ENCODE results near the gene VIPAS39.

Gene VIPAS39

DNA sequence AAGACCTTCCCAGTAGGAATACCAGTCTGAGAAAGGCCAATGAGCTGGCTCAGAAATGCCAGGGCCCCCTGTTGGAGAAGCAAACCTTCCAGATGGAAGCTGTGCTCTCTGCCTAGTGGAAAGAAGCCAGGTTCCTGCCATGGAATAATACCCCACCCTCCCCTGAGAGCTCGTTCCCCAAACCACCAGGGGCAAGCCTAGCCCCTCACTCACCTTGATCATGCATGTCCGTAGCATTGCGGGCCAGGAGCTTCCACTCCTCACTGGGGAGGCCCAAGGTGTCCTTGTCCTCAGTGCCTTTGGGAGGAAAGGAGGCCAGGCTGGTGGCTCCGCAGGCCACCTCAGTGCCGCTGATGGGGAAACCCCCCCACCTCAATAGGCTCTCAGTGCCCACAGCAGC is 20.6 kb upstream of the VIPAS39 start:
- no peak overlapping the region for H3K27ac ChIP-seq
- H3K4me1 ChIP-seq = no peaks in the 10 kb centered on the region
- no peaks in the 10 kb centered on the region for H3K27me3 ChIP-seq
- no peaks in the 10 kb centered on the region for H3K36me3 ChIP-seq
- TF ChIP-seq, protein P1, sequence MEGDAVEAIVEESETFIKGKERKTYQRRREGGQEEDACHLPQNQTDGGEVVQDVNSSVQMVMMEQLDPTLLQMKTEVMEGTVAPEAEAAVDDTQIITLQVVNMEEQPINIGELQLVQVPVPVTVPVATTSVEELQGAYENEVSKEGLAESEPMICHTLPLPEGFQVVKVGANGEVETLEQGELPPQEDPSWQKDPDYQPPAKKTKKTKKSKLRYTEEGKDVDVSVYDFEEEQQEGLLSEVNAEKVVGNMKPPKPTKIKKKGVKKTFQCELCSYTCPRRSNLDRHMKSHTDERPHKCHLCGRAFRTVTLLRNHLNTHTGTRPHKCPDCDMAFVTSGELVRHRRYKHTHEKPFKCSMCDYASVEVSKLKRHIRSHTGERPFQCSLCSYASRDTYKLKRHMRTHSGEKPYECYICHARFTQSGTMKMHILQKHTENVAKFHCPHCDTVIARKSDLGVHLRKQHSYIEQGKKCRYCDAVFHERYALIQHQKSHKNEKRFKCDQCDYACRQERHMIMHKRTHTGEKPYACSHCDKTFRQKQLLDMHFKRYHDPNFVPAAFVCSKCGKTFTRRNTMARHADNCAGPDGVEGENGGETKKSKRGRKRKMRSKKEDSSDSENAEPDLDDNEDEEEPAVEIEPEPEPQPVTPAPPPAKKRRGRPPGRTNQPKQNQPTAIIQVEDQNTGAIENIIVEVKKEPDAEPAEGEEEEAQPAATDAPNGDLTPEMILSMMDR (IDR thresholded peaks at IDR 0.05) = no peak
- DNase-seq = no peak
- no peaks in the 10 kb centered on the region for H3K9me3 ChIP-seq
- no peak overlapping the region for H3K4me3 ChIP-seq
- intact Hi-C loops (cut with DNase I; ENCODE audit: low total_unique reads) = no loop called here

DNA sequence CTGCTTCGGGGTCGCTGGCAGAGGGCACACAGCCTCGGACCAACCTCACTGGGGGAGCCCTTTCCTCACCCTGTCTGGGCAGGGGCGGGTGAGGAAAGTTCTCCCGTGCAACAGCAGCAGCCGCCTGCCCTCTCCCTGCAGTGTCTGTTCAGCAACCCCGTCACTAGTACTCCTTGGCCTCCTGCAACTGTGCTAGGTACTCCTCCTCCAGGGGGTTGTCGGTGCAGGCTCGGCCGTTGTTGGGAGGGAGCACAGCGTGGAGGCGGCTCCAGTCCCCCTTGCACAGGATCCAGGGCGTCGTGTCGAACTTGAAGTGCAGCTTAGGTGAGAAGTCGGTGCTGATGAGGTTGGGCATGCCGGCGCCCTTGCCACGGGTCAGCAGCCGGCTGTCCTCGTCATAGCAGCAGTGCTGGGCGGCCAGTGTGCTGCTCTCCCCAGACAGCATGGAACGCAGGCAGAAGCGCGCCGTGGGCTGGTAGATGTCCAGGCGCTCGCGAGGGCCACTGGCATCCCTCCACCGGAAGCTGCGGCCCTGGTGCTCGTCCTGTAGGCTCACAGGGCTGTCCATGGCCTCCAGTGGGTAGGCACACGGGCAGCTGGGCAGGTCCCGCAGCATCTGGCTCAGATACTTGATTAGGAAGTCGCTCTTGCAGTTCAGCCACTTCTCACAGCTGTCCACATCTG is 18.2 kb upstream of the VIPAS39 start:
- DNase-seq = peak in 1 of 2 donors; percentile 59
- no peaks in the 10 kb centered on the region for H3K36me3 ChIP-seq
- no peak overlapping the region for H3K27ac ChIP-seq
- TF ChIP-seq, protein P1 (IDR thresholded peaks at IDR 0.05) = no peak
- no peaks in the 10 kb centered on the region for H3K4me1 ChIP-seq
- intact Hi-C loops (cut with DNase I; ENCODE audit: low total_unique reads) = no loop called here
- H3K4me3 ChIP-seq = no peak overlapping the region
- H3K9me3 ChIP-seq = no peaks in the 10 kb centered on the region
- H3K27me3 ChIP-seq = no peaks in the 10 kb centered on the region

DNA sequence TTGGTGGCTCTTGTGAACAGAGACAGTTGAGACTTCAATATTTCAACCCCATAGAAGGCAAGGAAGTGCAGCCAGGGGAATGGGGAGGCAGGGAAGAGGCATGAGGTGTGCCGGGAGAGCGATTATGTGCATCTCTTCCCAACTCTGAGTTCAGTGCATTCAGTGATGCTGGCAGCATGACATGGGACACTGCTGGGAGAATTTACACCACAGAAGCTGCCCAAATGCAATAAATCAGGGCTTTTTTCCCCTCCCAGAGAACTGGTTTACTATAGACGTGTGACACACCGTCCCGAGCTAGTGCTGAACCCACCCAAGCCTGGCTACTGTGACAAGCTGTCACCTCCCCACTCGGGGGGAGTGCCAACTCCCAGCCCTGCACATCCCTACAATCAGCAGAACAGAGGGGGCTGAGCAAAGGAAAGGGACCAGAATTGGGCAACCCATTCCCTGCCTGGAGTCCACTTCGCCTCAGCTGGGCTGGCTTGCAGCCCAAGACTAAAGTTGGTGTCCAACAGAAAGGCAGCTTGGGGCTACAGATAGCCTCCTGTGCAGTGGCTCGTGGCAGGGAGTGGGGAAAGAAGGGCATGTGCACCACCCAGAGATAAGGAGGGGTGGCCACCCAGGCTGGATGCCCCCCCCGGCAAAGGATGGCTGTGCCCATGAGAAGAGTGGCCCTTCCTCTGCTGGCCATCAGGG is 17.2 kb upstream of the VIPAS39 start:
- DNase-seq = peak in 1 of 2 donors; percentile 52
- TF ChIP-seq, protein P1 (IDR thresholded peaks at IDR 0.05) = no peak

DNA sequence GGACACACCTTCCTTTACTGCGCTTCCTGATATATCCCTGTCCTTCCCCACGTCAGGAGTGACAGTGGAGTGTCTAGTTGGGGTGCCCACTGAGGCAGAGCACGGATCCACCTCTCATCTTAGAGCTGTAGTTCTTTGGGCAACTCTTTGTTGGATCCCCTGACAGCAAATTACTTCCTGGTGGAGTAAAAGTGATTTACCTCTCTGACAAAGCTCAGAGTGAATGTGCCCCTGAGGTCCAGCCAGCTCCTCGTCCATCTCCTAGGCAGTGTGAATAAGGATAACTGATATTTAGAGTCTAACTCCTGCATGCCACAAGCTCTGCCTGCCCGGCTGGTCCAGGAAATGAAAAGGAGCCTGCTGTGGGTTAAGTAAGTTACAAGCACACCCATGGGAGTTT is 16.5 kb upstream of the VIPAS39 start:
- TF ChIP-seq, protein P1 (IDR thresholded peaks at IDR 0.05) = no peak
- H3K9me3 ChIP-seq = no peaks in the 10 kb centered on the region
- no peak for DNase-seq
- no peak overlapping the region for H3K27ac ChIP-seq
- H3K27me3 ChIP-seq = no peaks in the 10 kb centered on the region
- no peak overlapping the region for H3K4me3 ChIP-seq
- H3K36me3 ChIP-seq = peaks cover 4 to 15% (median 8%) of the 10 kb centered on the region in 3 donors
- no peaks in the 10 kb centered on the region for H3K4me1 ChIP-seq
- intact Hi-C loops (cut with DNase I; ENCODE audit: low total_unique reads) = no loop called here

More for the DNA sequence above, 17.2 kb upstream of the VIPAS39 start:
- H3K27ac ChIP-seq = no peak overlapping the region
- H3K4me1 ChIP-seq = no peaks in the 10 kb centered on the region
- intact Hi-C loops (cut with DNase I; ENCODE audit: low total_unique reads) = no loop called here
- no peaks in the 10 kb centered on the region for H3K27me3 ChIP-seq
- H3K9me3 ChIP-seq = no peaks in the 10 kb centered on the region
- H3K36me3 ChIP-seq = peaks cover 0 to 8% (median under 1%) of the 10 kb centered on the region in 3 donors
- no peak overlapping the region for H3K4me3 ChIP-seq

DNA sequence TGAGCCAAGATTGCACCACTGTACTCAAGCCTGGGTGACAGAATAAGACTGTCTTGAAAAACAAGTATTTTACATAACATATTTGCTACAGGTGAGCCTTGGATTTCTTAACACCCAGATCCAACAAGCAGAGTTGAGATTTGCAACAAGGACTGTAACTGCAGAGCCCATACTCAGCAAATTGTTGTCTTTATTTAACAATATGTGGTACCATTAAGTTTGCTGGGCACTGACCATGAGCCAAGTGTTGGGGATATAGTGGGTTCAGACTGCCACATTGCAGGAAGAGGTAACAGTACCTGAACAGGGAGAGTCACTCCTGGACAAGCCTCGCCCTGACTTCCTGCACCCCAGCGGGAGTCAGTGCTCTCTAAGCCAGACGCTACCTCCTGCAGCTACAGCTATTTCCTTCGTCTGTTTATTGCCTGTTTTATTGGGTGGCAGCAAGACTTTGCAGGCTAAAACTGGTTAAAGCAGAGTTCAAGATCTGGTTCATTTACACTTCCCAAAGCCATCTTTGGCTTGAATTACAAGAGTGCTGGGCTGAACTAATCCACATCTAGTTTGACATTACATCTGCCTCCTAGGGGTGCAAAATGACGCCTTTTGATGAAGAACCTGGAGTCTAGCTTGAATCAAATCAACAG is 12.9 kb upstream of the VIPAS39 start:
- TF ChIP-seq, protein P1 (IDR thresholded peaks at IDR 0.05) = no peak
- DNase-seq = no peak
- peaks cover 38 to 51% (median 42%) of the 10 kb centered on the region in 3 donors for H3K36me3 ChIP-seq
- H3K27ac ChIP-seq = no peak overlapping the region
- no peaks in the 10 kb centered on the region for H3K27me3 ChIP-seq
- no peaks in the 10 kb centered on the region for H3K4me1 ChIP-seq
- H3K9me3 ChIP-seq = no peaks in the 10 kb centered on the region
- no peak overlapping the region for H3K4me3 ChIP-seq
- intact Hi-C loops (cut with DNase I; ENCODE audit: low total_unique reads) = no loop called here
